ENCODE results near the gene FSD1. TPM values are rescaled to one million over a fixed set of nuclear protein-coding genes. Genes with fewer than 3 reads are reported as not detected.

The FSD1 gene
- not detected in 2 replicates for total RNA-seq (2021)
- Bru-seq, nascent RNA = percentile 4 among the genes with signal in this experiment
- BruChase-seq, experiment 1, labeled RNA remaining after a 2-hour chase = percentile 4 among the genes with signal in this experiment
- BruChase-seq, experiment 2, labeled RNA remaining after a 6-hour chase = not detected
- long read RNA-seq = 0 reads

DNA sequence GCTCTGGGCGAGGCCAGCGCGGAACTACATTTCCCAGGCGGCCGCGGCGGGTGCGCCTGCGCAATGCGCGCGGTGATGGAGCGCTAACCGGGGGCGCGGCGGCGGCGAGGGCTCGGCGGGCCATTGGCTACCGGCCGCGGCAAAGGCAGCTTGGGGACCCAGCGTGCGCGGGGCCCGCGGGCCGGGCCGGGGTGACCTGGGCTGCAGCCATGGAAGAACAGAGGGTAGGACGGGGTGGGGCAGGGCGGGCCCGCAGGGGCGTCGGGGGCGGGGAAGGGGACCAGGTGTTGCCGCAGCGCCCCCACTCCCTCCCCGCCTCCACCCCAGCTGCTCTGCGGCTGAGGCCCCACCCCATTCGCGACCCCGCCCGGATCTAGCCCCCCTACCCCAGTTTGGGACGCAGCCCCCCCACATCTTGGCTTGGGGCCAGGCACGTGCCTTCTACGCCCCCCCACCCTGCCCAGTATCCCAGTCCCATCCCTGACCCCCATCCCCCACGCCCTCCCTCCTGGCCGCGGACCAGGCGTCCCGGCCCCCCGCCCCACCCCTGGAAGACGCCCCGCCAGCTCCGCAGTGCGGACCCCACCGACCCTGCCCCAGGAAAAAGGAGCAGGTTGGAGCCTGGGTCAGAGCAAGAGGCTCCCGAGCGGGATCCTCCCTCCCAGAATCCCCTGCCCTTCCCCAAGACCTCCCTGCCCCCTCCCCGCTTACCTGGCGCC, at the start of gene FSD1:
Gene FSD1, plus strand, starts transcription at position 61 of the 719 bp plus-strand sequence. Its CDS starts 149 bp downstream, at position 210.
- no peak within 1 kb of the TSS for H2AFZ ChIP-seq
- no peaks in the 10 kb centered on the region for H3K9me2 ChIP-seq (ENCODE audit: insufficient read depth)
- intact Hi-C loops (cut with micrococcal nuclease; ENCODE audit: unreplicated experiment) = no loop called here
- no peak for DNase-seq
- no peak within 1 kb of the TSS for H3K4me3 ChIP-seq
- ChIA-PET POLR2A (ENCODE audit: unreplicated experiment) (interaction anchor here (0.6 kb wide), 1 partner anchor 334 kb away, joined by 7 read pairs; the partner anchor contains the start of gene DAPK3), CTCF (no interaction called here)
- BruUV-seq (replicated peaks) = no TSS peak
- H3K27ac ChIP-seq = no peak within 1 kb of the TSS
- H3F3A ChIP-seq (ENCODE audit: insufficient read depth, low read depth) = peaks cover 6% of the 10 kb centered on the region; the same call in 1 of the 2 replicates
- no peaks in the 10 kb centered on the region for H3K27me3 ChIP-seq (ENCODE audit: insufficient read depth, low read depth)
- H3K36me3 ChIP-seq (ENCODE audit: low read depth) = no peaks in the 10 kb centered on the region
- H3K9me3 ChIP-seq (ENCODE audit: insufficient read depth, low read depth) = no peaks in the 10 kb centered on the region
- no peaks in the 10 kb centered on the region for H4K20me1 ChIP-seq (ENCODE audit: insufficient read depth)
- no peak within 1 kb of the TSS for H3K4me2 ChIP-seq
- TF ChIP-seq, protein P1, sequence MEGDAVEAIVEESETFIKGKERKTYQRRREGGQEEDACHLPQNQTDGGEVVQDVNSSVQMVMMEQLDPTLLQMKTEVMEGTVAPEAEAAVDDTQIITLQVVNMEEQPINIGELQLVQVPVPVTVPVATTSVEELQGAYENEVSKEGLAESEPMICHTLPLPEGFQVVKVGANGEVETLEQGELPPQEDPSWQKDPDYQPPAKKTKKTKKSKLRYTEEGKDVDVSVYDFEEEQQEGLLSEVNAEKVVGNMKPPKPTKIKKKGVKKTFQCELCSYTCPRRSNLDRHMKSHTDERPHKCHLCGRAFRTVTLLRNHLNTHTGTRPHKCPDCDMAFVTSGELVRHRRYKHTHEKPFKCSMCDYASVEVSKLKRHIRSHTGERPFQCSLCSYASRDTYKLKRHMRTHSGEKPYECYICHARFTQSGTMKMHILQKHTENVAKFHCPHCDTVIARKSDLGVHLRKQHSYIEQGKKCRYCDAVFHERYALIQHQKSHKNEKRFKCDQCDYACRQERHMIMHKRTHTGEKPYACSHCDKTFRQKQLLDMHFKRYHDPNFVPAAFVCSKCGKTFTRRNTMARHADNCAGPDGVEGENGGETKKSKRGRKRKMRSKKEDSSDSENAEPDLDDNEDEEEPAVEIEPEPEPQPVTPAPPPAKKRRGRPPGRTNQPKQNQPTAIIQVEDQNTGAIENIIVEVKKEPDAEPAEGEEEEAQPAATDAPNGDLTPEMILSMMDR (conservative IDR thresholded peaks at IDR 0.05) = no peak
- no peak for TF ChIP-seq EZH2 (IDR thresholded peaks at IDR 0.05; ENCODE audit: low read depth)
- no peaks in the 10 kb centered on the region for H3K4me1 ChIP-seq (replicated peaks; ENCODE audit: insufficient read depth)
- H3K79me2 ChIP-seq (ENCODE audit: low read depth) = no peaks in the 10 kb centered on the region

DNA sequence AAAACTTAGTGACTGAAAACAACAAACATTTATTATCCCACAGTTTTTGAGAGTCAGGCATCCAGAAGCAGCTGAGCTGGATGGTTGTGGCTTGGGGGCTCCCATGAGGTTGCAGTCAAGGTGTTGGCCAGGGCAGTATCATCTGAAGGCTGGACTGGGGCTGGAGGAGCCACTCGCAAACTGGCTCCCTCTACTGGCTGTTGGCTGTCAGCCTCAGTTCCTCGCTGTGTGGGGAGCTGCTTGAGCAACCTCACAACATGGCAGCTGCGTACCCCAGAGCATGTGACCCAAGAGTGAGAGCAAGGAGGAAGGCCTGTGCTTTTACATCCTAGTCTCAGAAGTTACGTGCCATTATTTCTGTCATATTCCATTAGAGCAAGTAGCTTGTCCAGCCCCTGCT, 47.8 kb upstream of the FSD1 start:
- Histone ChIP-seq H3K79me2 (ENCODE audit: low read depth) (no peaks in the 10 kb centered on the region), H3K27me3 (ENCODE audit: insufficient read depth, low read depth) (no peaks in the 10 kb centered on the region), H3K4me3 (no peak overlapping the region), H3K9me3 (ENCODE audit: insufficient read depth, low read depth) (no peaks in the 10 kb centered on the region), H3K4me2 (no peak overlapping the region), H3F3A (ENCODE audit: insufficient read depth, low read depth) (no peaks in the 10 kb centered on the region), H3K27ac (no peak overlapping the region), H3K9me2 (ENCODE audit: insufficient read depth) (no peaks in the 10 kb centered on the region), H4K20me1 (ENCODE audit: insufficient read depth) (no peaks in the 10 kb centered on the region), H3K4me1 (replicated peaks; ENCODE audit: insufficient read depth) (no peaks in the 10 kb centered on the region), H2AFZ (no peak overlapping the region), H3K36me3 (ENCODE audit: low read depth) (no peaks in the 10 kb centered on the region)
- CTCF ChIA-PET = no interaction called here
- POLR2A ChIA-PET (ENCODE audit: unreplicated experiment) = no interaction called here
- no peak for DNase-seq
- no TSS peak for BruUV-seq (replicated peaks)
- no peak for TF ChIP-seq EZH2 (IDR thresholded peaks at IDR 0.05; ENCODE audit: low read depth)
- TF ChIP-seq, protein P1 (conservative IDR thresholded peaks at IDR 0.05) = no peak
- intact Hi-C loops (cut with micrococcal nuclease; ENCODE audit: unreplicated experiment) = no loop called here

DNA sequence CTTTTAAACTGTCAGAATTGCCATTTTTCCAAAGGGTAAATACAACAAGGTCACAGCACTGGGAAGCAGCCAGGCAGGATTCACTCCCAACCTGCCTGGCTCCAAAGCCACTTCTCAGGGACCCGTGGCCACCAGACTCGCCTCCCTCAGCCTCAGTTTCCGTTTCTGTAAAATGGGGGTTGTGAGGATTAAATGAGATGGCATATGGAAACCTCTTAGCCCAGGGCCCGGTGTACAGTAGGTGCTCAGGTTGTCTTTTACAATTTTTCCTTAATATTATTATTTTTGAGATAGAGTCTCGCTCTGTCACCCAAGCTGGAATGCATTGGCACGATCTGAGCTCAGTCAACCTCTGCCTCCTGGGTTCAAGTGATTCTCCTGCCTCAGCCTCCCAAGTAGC, 47.4 kb upstream of the FSD1 start:
- BruUV-seq (replicated peaks) = no TSS peak
- no peak overlapping the region for H3K27ac ChIP-seq
- H3K9me3 ChIP-seq (ENCODE audit: insufficient read depth, low read depth) = no peaks in the 10 kb centered on the region
- no peak for DNase-seq
- H3K4me2 ChIP-seq = no peak overlapping the region
- ChIA-PET CTCF (no interaction called here), POLR2A (ENCODE audit: unreplicated experiment) (no interaction called here)
- H3K27me3 ChIP-seq (ENCODE audit: insufficient read depth, low read depth) = no peaks in the 10 kb centered on the region
- no peaks in the 10 kb centered on the region for H3K79me2 ChIP-seq (ENCODE audit: low read depth)
- H3K4me3 ChIP-seq = no peak overlapping the region
- TF ChIP-seq EZH2 (IDR thresholded peaks at IDR 0.05; ENCODE audit: low read depth) = no peak
- TF ChIP-seq, protein P1 (conservative IDR thresholded peaks at IDR 0.05) = no peak
- no peaks in the 10 kb centered on the region for H3F3A ChIP-seq (ENCODE audit: insufficient read depth, low read depth)
- intact Hi-C loops (cut with micrococcal nuclease; ENCODE audit: unreplicated experiment) = no loop called here
- H2AFZ ChIP-seq = no peak overlapping the region
- H4K20me1 ChIP-seq (ENCODE audit: insufficient read depth) = no peaks in the 10 kb centered on the region
- H3K4me1 ChIP-seq (replicated peaks; ENCODE audit: insufficient read depth) = no peaks in the 10 kb centered on the region
- H3K9me2 ChIP-seq (ENCODE audit: insufficient read depth) = no peaks in the 10 kb centered on the region
- no peaks in the 10 kb centered on the region for H3K36me3 ChIP-seq (ENCODE audit: low read depth)

Measured in PC-9 (cell line).